Breast epithelium (tissue), 4 donors: Measurements from ENCODE around the gene GNB2. TPM values are rescaled to one million over a fixed set of nuclear protein-coding genes. Genes with fewer than 3 reads are reported as not detected.
"Not testable (repeated sequence)": the region's sequence is repeated elsewhere in the genome, so short reads cannot be mapped to it uniquely, and the experiment has no call there.

Experiments
- DNase-seq, 2 donors: peaks; one replicate each; pipeline ENCODE4 v3.0.0-alpha.2; 2019; ENCODE audit warnings: low spot score in 2 of 2
- H3K27ac ChIP-seq, 2 donors: fragments of 200-600 bp; sonication (generic) in 1 of 2; one replicate each; pipeline ENCODE4 v1.5.1; 2016 to 2019; ENCODE audit warnings: mild to moderate bottlenecking in 1 of 2
- H3K27me3 ChIP-seq, 2 donors: fragments of 200-600 bp; sonication (generic) in 1 of 2; one replicate each; pipeline versions ENCODE4 v1.5.1 to v1.6.0; 2017 to 2019; ENCODE audit warnings: control low read depth in 1 of 2, mild to moderate bottlenecking in 1 of 2
- H3K36me3 ChIP-seq: fragments of 200-600 bp; one replicate; pipeline ENCODE4 v1.5.1; 2019
- H3K4me1 ChIP-seq, 2 donors: fragments of 200-600 bp; sonication (generic); one replicate each; pipeline ENCODE4 v1.5.1; 2016 to 2019; ENCODE audit warnings: control low read depth in 1 of 2
- H3K4me3 ChIP-seq, 3 donors: fragments of 200-600 bp; sonication (generic); 1 replicate in 2 of 3; 2 replicates in 1 of 3; pipeline ENCODE4 v1.5.1; 2016 to 2019; ENCODE audit warnings: mild to moderate bottlenecking in 3 of 3, moderate library complexity in 2 of 3
- H3K9me3 ChIP-seq, 2 donors: fragments of 200-600 bp; sonication (generic) in 1 of 2; one replicate each; pipeline ENCODE4 v1.5.1; 2016 to 2019; ENCODE audit warnings: control low read depth in 1 of 2
- POLR2A ChIP-seq: fragments of 450-650 bp; IDR thresholded peaks from one replicate; pipeline ENCODE4 v1.6.1; 2016; ENCODE audit warnings: antibody characterized with exemption, mild to moderate bottlenecking, moderate library complexity
- POLR2AphosphoS5 ChIP-seq, 3 donors: sonication (generic); formaldehyde crosslinking; IDR thresholded peaks; one replicate each; pipeline ENCODE4 v1.6.1; 2017; ENCODE audit warnings: antibody characterized with exemption in 3 of 3
- intact Hi-C: fragments of 100-400 bp; cut with DNase I; formaldehyde crosslinking; loops from one replicate; pipeline ENCODE4 v1.15.1; 2023; ENCODE audit warnings: low total_unique reads
- total RNA-seq, 3 donors: library from RNA; depleted of rRNA; stranded (reverse); fragments of >200 nt; gene quantifications; one replicate each; pipeline ENCODE4 v1.1.0, GENCODE V29; 2016
- TF ChIP-seq, protein P1 (sequence below), 3 donors: fragments of 450-650 bp; IDR thresholded peaks; one replicate each; pipeline ENCODE4 v1.5.1; 2016 to 2017; ENCODE audit warnings: antibody characterized with exemption in 3 of 3, mild to moderate bottlenecking in 3 of 3, moderate library complexity in 3 of 3

Gene GNB2
- total RNA-seq, 3 donors from 2014 or later, result 113 to 197 (median 173) TPM

DNA sequence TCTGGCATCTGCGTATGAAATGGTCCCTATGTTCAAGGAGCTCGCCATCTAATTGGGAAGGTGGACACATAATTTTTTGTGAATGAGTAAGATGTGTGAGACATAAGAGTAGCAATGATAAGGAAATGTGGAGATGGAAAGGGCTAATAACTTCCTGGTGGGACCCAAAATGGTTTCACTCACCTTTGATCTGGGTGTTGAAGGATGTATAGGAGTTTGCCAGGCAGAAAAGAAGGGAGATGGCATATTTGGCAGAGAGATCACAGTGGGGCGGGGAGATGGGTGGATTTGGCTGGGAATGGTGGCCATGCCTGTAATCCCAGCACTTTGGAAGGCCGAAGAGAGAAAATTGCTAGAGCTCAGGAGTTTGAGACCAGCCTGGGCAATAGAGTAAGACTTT lies 36.9 kb downstream of the GNB2 start:
- H3K27ac ChIP-seq, result no peak overlapping the region
- no peaks in the 10 kb centered on the region for H3K36me3 ChIP-seq
- intact Hi-C loops, result no loop called here
- no peak overlapping the region for H3K4me3 ChIP-seq
- TF ChIP-seq, protein P1, sequence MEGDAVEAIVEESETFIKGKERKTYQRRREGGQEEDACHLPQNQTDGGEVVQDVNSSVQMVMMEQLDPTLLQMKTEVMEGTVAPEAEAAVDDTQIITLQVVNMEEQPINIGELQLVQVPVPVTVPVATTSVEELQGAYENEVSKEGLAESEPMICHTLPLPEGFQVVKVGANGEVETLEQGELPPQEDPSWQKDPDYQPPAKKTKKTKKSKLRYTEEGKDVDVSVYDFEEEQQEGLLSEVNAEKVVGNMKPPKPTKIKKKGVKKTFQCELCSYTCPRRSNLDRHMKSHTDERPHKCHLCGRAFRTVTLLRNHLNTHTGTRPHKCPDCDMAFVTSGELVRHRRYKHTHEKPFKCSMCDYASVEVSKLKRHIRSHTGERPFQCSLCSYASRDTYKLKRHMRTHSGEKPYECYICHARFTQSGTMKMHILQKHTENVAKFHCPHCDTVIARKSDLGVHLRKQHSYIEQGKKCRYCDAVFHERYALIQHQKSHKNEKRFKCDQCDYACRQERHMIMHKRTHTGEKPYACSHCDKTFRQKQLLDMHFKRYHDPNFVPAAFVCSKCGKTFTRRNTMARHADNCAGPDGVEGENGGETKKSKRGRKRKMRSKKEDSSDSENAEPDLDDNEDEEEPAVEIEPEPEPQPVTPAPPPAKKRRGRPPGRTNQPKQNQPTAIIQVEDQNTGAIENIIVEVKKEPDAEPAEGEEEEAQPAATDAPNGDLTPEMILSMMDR (IDR thresholded peaks at IDR 0.05), result no peak
- TF ChIP-seq POLR2AphosphoS5 (IDR thresholded peaks at IDR 0.05) (no peak), POLR2A (no peak)
- no peaks in the 10 kb centered on the region for H3K27me3 ChIP-seq
- H3K4me1 ChIP-seq, result peaks cover 0 to 9% of the 10 kb centered on the region in 2 donors
- no peak for DNase-seq
- H3K9me3 ChIP-seq, result no peaks in the 10 kb centered on the region

DNA sequence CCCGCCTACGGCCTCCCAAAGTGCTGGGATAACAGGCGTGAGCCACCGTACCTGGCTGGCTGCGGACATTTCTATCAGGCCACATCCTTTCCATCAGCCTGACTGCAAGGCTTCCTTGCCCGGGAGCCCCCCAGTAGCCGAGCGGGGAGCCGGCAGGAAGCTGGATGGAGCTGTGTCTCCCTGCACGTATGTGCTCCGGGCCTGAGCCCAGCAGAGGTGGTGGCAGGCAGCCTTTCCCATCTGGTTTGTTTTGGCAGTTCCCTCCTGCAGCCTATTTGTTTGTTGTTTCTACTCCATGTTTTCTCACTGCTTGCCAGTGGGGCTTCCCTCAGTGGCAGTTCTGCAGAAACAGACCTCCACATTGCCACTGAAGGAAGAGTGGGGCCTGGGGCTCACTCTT lies 37.8 kb downstream of the GNB2 start:
- Histone ChIP-seq H3K27me3 (no peaks in the 10 kb centered on the region), H3K9me3 (no peaks in the 10 kb centered on the region), H3K36me3 (no peaks in the 10 kb centered on the region), H3K4me1 (peaks cover 0 to 9% of the 10 kb centered on the region in 2 donors), H3K4me3 (no peak overlapping the region), H3K27ac (no peak overlapping the region)
- no peak for DNase-seq
- intact Hi-C loops, result no loop called here
- TF ChIP-seq, protein P1 (IDR thresholded peaks at IDR 0.05), result no peak
- TF ChIP-seq POLR2A (no peak), POLR2AphosphoS5 (IDR thresholded peaks at IDR 0.05) (no peak)

DNA sequence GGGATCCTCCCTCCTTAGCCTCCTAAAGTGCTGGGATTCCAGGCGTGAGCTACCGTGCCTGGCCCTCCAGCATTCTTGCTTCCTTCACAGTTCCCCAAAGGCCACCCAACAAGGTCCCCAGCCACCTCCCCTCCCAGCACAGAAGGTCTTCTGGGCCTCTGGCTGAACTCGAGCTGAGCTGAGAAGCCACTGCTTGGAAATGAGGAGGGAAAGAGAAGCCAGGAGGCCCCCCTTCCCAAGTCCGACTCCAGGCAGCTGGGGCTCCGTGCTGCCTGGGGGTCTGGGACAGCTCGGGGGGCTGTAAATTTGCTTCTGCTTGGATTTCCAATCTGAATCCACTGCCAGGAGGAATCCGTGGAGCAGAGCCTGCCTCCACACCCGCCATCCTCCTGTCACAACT lies 41.2 kb downstream of the GNB2 start:
- no peak for TF ChIP-seq POLR2AphosphoS5 (IDR thresholded peaks at IDR 0.05)
- TF ChIP-seq, protein P1 (IDR thresholded peaks at IDR 0.05), result no peak
- TF ChIP-seq POLR2A, result no peak
- H3K4me3 ChIP-seq, result no peak overlapping the region
- no peaks in the 10 kb centered on the region for H3K9me3 ChIP-seq
- intact Hi-C loops, result no loop called here
- DNase-seq, result no peak
- no peaks in the 10 kb centered on the region for H3K4me1 ChIP-seq
- H3K27me3 ChIP-seq, result peaks cover 0 to 5% of the 10 kb centered on the region in 2 donors
- H3K36me3 ChIP-seq, result no peaks in the 10 kb centered on the region
- H3K27ac ChIP-seq, result no peak overlapping the region

DNA sequence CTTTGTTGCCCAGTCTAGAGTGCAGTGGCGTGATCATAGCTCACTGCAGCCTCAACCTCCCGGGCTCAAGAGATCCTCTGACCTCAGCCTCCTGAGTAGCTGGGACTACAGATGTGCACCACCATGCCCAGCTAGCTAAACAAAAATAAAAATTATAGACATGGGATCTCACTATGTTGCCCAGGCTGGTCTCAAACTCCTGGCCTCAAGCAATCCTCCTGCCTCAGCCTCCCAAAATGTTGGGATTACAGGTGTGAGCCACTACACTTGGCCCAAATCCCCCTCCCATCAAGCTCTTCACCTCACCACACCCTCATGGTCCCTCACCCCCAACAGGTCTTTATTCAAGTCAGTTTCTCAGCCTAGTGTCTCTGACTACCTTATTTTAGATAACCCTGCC lies 43.5 kb downstream of the GNB2 start:
- H3K4me3 ChIP-seq, DNase-seq, H3K27ac ChIP-seq, intact Hi-C loops, H3K9me3 ChIP-seq, H3K4me1 ChIP-seq, H3K36me3 ChIP-seq: not testable (repeated sequence)
- peaks cover 6 to 27% of the 10 kb centered on the region in 2 donors for H3K27me3 ChIP-seq

DNA sequence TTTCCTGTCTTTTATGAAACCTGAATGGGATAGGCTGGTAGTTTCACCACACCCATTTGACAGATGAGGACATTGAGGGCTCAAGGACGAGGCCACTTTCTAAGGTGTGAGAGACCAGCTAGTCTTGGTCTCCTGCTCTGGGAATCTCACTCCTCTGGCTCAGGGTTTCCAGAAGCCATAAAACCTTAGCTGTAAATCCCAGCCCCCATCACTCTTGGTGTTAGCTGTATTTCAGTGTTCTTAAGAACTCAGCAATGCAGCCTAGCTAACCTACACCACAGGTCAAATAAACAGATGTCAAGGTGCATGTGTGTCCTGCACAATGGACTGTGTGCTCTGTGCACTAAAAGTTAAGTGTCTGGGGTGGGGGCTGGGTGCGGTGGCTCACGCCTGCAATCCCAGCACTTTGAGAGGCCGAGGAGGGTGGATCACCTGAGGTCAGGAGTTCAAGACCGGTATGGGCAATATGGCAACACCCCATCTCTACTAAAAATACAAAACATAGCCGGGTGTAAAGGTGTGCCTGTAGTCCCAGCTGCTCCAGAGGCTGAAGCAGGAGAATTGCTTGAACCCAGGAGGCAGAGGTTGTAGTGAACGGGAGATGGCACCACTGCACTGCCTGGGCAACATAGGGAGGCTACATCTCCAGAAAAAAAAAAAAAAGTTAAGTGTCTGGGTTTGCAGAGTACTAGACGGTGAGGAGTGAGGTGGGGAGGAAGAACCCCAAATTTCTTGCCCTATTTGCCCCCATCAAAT lies 46.2 kb downstream of the GNB2 start:
- peaks cover 0 to 7% of the 10 kb centered on the region in 2 donors for H3K4me1 ChIP-seq
- no peak overlapping the region for H3K4me3 ChIP-seq
- TF ChIP-seq, protein P1 (IDR thresholded peaks at IDR 0.05), result no peak
- TF ChIP-seq POLR2A (no peak), POLR2AphosphoS5 (IDR thresholded peaks at IDR 0.05) (no peak)
- H3K9me3 ChIP-seq, result no peaks in the 10 kb centered on the region
- peaks cover 6 to 27% of the 10 kb centered on the region in 2 donors for H3K27me3 ChIP-seq
- no peak for DNase-seq
- intact Hi-C loops, result no loop called here
- no peak overlapping the region for H3K27ac ChIP-seq
- no peaks in the 10 kb centered on the region for H3K36me3 ChIP-seq
